C4-2B (cell line): ENCODE results near the gene TCEAL3.

Source experiments
- ZFX ChIP-seq: fragments of 450-650 bp; IDR thresholded peaks from 2 replicates; pipeline ENCODE4 v1.6.1; 2017
- TF ChIP-seq, protein P1 (sequence below): fragments of 450-650 bp; conservative IDR thresholded peaks from 2 replicates; pipeline ENCODE4 v1.5.1; 2017; ENCODE audit warnings: mild to moderate bottlenecking

DNA sequence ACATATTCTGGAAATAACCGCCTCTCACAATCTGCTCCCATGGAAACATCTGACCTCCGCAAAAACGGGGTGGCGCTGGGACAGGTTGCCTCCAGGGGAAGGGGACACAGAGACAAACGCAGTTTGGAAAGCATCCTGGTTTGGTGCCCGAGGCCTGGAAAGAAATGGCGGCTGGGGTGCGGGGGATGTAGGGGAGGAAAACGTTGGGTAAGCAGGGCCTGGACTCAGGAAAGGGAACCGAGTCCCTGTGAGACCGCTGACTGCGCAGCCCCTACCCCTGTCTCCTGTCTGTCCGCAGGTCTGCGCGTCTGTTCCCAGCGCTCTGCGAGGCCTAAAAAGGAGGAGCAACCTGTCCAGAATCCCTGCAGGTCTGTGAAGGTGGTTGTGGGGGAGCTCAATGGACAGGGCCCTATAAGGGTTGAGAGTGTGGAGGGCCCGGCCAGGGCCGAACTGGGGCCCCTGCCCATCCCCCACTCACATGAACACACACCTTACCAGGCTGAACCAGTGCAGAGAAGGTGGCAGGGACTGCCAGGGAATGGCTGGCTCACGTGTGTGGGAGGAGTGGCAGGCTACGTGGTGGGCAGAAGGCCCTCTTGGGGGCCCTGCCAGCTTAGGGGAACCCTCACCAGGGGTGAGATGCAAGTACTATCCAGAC lies 672 bp downstream of the TCEAL3 start:
- TF ChIP-seq, protein P1, sequence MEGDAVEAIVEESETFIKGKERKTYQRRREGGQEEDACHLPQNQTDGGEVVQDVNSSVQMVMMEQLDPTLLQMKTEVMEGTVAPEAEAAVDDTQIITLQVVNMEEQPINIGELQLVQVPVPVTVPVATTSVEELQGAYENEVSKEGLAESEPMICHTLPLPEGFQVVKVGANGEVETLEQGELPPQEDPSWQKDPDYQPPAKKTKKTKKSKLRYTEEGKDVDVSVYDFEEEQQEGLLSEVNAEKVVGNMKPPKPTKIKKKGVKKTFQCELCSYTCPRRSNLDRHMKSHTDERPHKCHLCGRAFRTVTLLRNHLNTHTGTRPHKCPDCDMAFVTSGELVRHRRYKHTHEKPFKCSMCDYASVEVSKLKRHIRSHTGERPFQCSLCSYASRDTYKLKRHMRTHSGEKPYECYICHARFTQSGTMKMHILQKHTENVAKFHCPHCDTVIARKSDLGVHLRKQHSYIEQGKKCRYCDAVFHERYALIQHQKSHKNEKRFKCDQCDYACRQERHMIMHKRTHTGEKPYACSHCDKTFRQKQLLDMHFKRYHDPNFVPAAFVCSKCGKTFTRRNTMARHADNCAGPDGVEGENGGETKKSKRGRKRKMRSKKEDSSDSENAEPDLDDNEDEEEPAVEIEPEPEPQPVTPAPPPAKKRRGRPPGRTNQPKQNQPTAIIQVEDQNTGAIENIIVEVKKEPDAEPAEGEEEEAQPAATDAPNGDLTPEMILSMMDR, result no peak
- no peak for TF ChIP-seq ZFX
